ENCODE data around the gene MYO15B. TPM values are rescaled to one million over a fixed set of nuclear protein-coding genes. Genes with fewer than 3 reads are reported as not detected.
A peak's percentile ranks its signal among the peaks of the same experiment; 100 is the strongest.

Gene MYO15B
- total RNA-seq, 1 donor from 2014 or later = 48.2 TPM

- Mint-ChIP-seq H3K4me3 (no peak overlapping the region), H3K27me3 (no peaks in the 10 kb centered on the region), H3K4me1 (ENCODE audit: unreplicated experiment) (peaks cover 13% of the 10 kb centered on the region), H3K36me3 (peaks cover 6% of the 10 kb centered on the region), H3K27ac (no peak overlapping the region), H3K9me3 (no peaks in the 10 kb centered on the region)
- DNase-seq (ENCODE audit: extremely low spot score, unreplicated experiment) = no peak
- no peak for TF ChIP-seq CTCF (conservative IDR thresholded peaks at IDR 0.05)
These were observed 25.5 kb upstream of the MYO15B start for GRCh38 chr17:75561927-75562603.

- H3K27me3 Mint-ChIP-seq = no peaks in the 10 kb centered on the region
- no peak overlapping the region for H3K4me3 Mint-ChIP-seq
- no peak overlapping the region for H3K27ac Mint-ChIP-seq
- no peak for DNase-seq (ENCODE audit: extremely low spot score, unreplicated experiment)
- TF ChIP-seq CTCF (conservative IDR thresholded peaks at IDR 0.05) = no peak
- H3K9me3 Mint-ChIP-seq = no peaks in the 10 kb centered on the region
- H3K36me3 Mint-ChIP-seq = peaks cover 6% of the 10 kb centered on the region
- H3K4me1 Mint-ChIP-seq (ENCODE audit: unreplicated experiment) = peaks cover 13% of the 10 kb centered on the region
These were observed 24.4 kb upstream of the MYO15B start for GRCh38 chr17:75563063-75563758.

GRCh38 chr17:75564195-75564594 is 23.4 kb upstream of the MYO15B start:
- DNase-seq (ENCODE audit: extremely low spot score, unreplicated experiment) = no peak
- TF ChIP-seq CTCF (conservative IDR thresholded peaks at IDR 0.05) = no peak

GRCh38 chr17:75565066-75565465 is 22.5 kb upstream of the MYO15B start:
- Mint-ChIP-seq H3K27ac (no peak overlapping the region), H3K9me3 (no peaks in the 10 kb centered on the region), H3K27me3 (no peaks in the 10 kb centered on the region), H3K4me3 (no peak overlapping the region), H3K4me1 (ENCODE audit: unreplicated experiment) (peaks cover 13% of the 10 kb centered on the region), H3K36me3 (peaks cover 6% of the 10 kb centered on the region)
- TF ChIP-seq CTCF (conservative IDR thresholded peaks at IDR 0.05) = no peak
- no peak for DNase-seq (ENCODE audit: extremely low spot score, unreplicated experiment)

More at GRCh38 chr17:75564195-75564594, 23.4 kb upstream of the MYO15B start:
- Mint-ChIP-seq H3K27ac (no peak overlapping the region), H3K36me3 (peaks cover 6% of the 10 kb centered on the region), H3K27me3 (no peaks in the 10 kb centered on the region), H3K4me3 (no peak overlapping the region), H3K4me1 (ENCODE audit: unreplicated experiment) (peaks cover 13% of the 10 kb centered on the region), H3K9me3 (no peaks in the 10 kb centered on the region)

GRCh38 chr17:75565618-75566017 is 22.0 kb upstream of the MYO15B start:
- no peak for DNase-seq (ENCODE audit: extremely low spot score, unreplicated experiment)
- Mint-ChIP-seq H3K27ac (peak overlapping the region; percentile 70), H3K4me1 (ENCODE audit: unreplicated experiment) (peaks cover 13% of the 10 kb centered on the region), H3K36me3 (peaks cover 6% of the 10 kb centered on the region), H3K4me3 (no peak overlapping the region), H3K9me3 (no peaks in the 10 kb centered on the region), H3K27me3 (no peaks in the 10 kb centered on the region)
- TF ChIP-seq CTCF (conservative IDR thresholded peaks at IDR 0.05) = no peak

All from type B pancreatic cell (in vitro differentiated cells).